WTC11 (cell line): ENCODE data around the gene ACCSL. TPM values are rescaled to one million over a fixed set of nuclear protein-coding genes. Genes with fewer than 3 reads are reported as not detected.

Experiments
- ATAC-seq: fragments of 200-7000 bp; cut with Tn5 transposase; 2 replicates; pipeline ENCODE4 v1.10.0; 2021; ENCODE audit warnings: mild to moderate bottlenecking, moderate library complexity
- CTCF ChIA-PET: fragments of 300-600 bp; sonication (Branson Sonifier 250); formaldehyde crosslinking; loops from one replicate; lab custom pipeline; 2021; ENCODE audit warnings: antibody characterized with exemption; lab: Charles Lee
- POLR2A ChIA-PET: fragments of 350-600 bp; sonication (Branson Sonifier 250); formaldehyde crosslinking; loops from one replicate; lab custom pipeline; 2021; ENCODE audit warnings: antibody characterized with exemption; lab: Charles Lee
- DNase-seq: peaks from one replicate; pipeline ENCODE4 v3.0.0; 2021; ENCODE audit warnings: low spot score
- H3K27ac Mint-ChIP-seq: 2 replicates; pipeline ENCODE4 v1.8.0; 2021; ENCODE audit warnings: mixed read lengths
- H3K27me3 Mint-ChIP-seq: 2 replicates; pipeline ENCODE4 v1.8.0; 2021; ENCODE audit warnings: low read depth, mild to moderate bottlenecking, moderate library complexity, mixed read lengths
- H3K36me3 Mint-ChIP-seq: 2 replicates; pipeline ENCODE4 v1.8.0; 2021; ENCODE audit warnings: mixed read lengths
- H3K4me1 Mint-ChIP-seq: 2 replicates; pipeline ENCODE4 v1.8.0; 2022; ENCODE audit warnings: mixed read lengths
- H3K4me3 Mint-ChIP-seq: 2 replicates; pipeline ENCODE4 v1.8.0; 2021; ENCODE audit warnings: mild to moderate bottlenecking, moderate library complexity, mixed read lengths
- H3K9me3 Mint-ChIP-seq: 2 replicates; pipeline ENCODE4 v1.8.0; 2021; ENCODE audit warnings: mixed read lengths
- AFF4 ChIP-seq: sonication (generic); formaldehyde crosslinking; IDR thresholded peaks from 2 replicates; pipeline ENCODE4 v1.8.1; 2023; ENCODE audit warnings: mild to moderate bottlenecking, missing genetic modification reagents, borderline replicate concordance
- ATF2 ChIP-seq: sonication (generic); formaldehyde crosslinking; IDR thresholded peaks from 2 replicates; pipeline ENCODE4 v1.8.1; 2022; ENCODE audit warnings: low read depth, missing genetic modification reagents, borderline replicate concordance
- ATF6 ChIP-seq: sonication (generic); formaldehyde crosslinking; IDR thresholded peaks from 2 replicates; pipeline ENCODE4 v1.8.1; 2023; ENCODE audit warnings: mild to moderate bottlenecking, missing genetic modification reagents
- E2F4 ChIP-seq: sonication (generic); formaldehyde crosslinking; IDR thresholded peaks from 2 replicates; pipeline ENCODE4 v1.8.1; 2022; ENCODE audit warnings: low read depth, mild to moderate bottlenecking, moderate library complexity, missing genetic modification reagents, borderline replicate concordance
- ELF4 ChIP-seq: sonication (generic); formaldehyde crosslinking; IDR thresholded peaks from 2 replicates; pipeline ENCODE4 v1.8.1; 2022; ENCODE audit warnings: low read depth, mild to moderate bottlenecking, moderate library complexity, missing genetic modification reagents
- ETV6 ChIP-seq: sonication (generic); formaldehyde crosslinking; IDR thresholded peaks from 2 replicates; pipeline ENCODE4 v1.8.1; 2022; ENCODE audit warnings: mild to moderate bottlenecking, missing genetic modification reagents
- FOXJ3 ChIP-seq: sonication (generic); formaldehyde crosslinking; IDR thresholded peaks from 2 replicates; pipeline ENCODE4 v1.9.0; 2021; ENCODE audit warnings: missing genetic modification reagents, mild to moderate bottlenecking, borderline replicate concordance
- FOXP1 ChIP-seq: sonication (generic); formaldehyde crosslinking; IDR thresholded peaks from 2 replicates; pipeline ENCODE4 v1.8.0; 2022; ENCODE audit warnings: missing genetic modification reagents, mild to moderate bottlenecking, moderate library complexity, borderline replicate concordance
- HMGXB4 ChIP-seq: sonication (generic); formaldehyde crosslinking; IDR thresholded peaks from 2 replicates; pipeline ENCODE4 v1.8.1; 2023; ENCODE audit warnings: mild to moderate bottlenecking, moderate library complexity, missing genetic modification reagents
- NR1H2 ChIP-seq: sonication (generic); formaldehyde crosslinking; IDR thresholded peaks from 2 replicates; pipeline ENCODE4 v1.9.0; 2021; ENCODE audit warnings: mild to moderate bottlenecking, moderate library complexity, missing genetic modification reagents
- SMAD3 ChIP-seq: sonication (generic); formaldehyde crosslinking; IDR thresholded peaks from 2 replicates; pipeline ENCODE4 v1.8.0; 2022; ENCODE audit warnings: missing genetic modification reagents, mild to moderate bottlenecking, borderline replicate concordance
- TP53 ChIP-seq: sonication (generic); formaldehyde crosslinking; IDR thresholded peaks from 2 replicates; pipeline ENCODE4 v1.8.1; 2023; ENCODE audit warnings: mild to moderate bottlenecking, missing genetic modification reagents
- USF1 ChIP-seq: sonication (generic); formaldehyde crosslinking; IDR thresholded peaks from 2 replicates; pipeline ENCODE4 v1.8.0; 2022; ENCODE audit warnings: mild to moderate bottlenecking, missing genetic modification reagents
- ZNF232 ChIP-seq: sonication (generic); formaldehyde crosslinking; IDR thresholded peaks from 2 replicates; pipeline ENCODE4 v1.8.0; 2022; ENCODE audit warnings: mild to moderate bottlenecking, missing genetic modification reagents
- ZNF281 ChIP-seq: sonication (generic); formaldehyde crosslinking; IDR thresholded peaks from 2 replicates; pipeline ENCODE4 v1.8.0; 2023; ENCODE audit warnings: mild to moderate bottlenecking, missing genetic modification reagents
- ZSCAN18 ChIP-seq: fragments of 250-450 bp; sonication (Bioruptor Pico); IDR thresholded peaks from 2 replicates; pipeline ENCODE4 v2.1.2; 2022; ENCODE audit warnings: mild to moderate bottlenecking, moderate library complexity
- total RNA-seq: library from RNA; stranded (reverse); gene quantifications from 3 replicates; pipeline ENCODE4 v1.2.3, GENCODE V29; 2021

Gene ACCSL
- total RNA-seq, 1 experiment from 2014 or later = not detected

- TF ChIP-seq HMGXB4 (CRISPR knock-in tag) = no peak
- TF ChIP-seq ELF4 (CRISPR knock-in tag) = no peak
Measured at GRCh38 chr11:44078794-44079193, 31.0 kb downstream of the ACCSL start (continued).

- Mint-ChIP-seq H3K9me3 (no peaks in the 10 kb centered on the region), H3K36me3 (peaks cover 5% of the 10 kb centered on the region; the same call in 1 of the 2 replicates), H3K4me3 (no peak overlapping the region), H3K27ac (no peak overlapping the region), H3K4me1 (0 out of 2 replicates have a peak, but pooled peaks cover 3% of the 10 kb centered on the region), H3K27me3 (no peaks in the 10 kb centered on the region)
- ATAC-seq (no peak), DNase-seq (no peak)
- CTCF ChIA-PET = interaction anchor here (2.7 kb wide), 1 partner anchor 16 kb away, joined by 12 read pairs; the partner anchor contains the start of gene EXT2
- POLR2A ChIA-PET = no interaction called here
- no peak for TF ChIP-seq ETV6 (CRISPR knock-in tag)
- no peak for TF ChIP-seq ZNF232
Measured at GRCh38 chr11:44079376-44079775, 31.6 kb downstream of the ACCSL start.

GRCh38 chr11:44080951-44081350, 33.2 kb downstream of the ACCSL start:
- ATAC-seq (no peak), DNase-seq (no peak)
- Mint-ChIP-seq H3K4me3 (no peak overlapping the region), H3K4me1 (0 out of 2 replicates have a peak, but pooled peaks cover 2% of the 10 kb centered on the region), H3K9me3 (peaks cover 6% of the 10 kb centered on the region), H3K36me3 (peaks cover 5% of the 10 kb centered on the region), H3K27me3 (0 out of 2 replicates have a peak, but pooled peaks cover 2% of the 10 kb centered on the region), H3K27ac (no peak overlapping the region)
- ChIA-PET POLR2A (no interaction called here), CTCF (interaction anchor here (0.6 kb wide), 1 partner anchor 13 kb away, joined by 3 read pairs; no protein-coding TSS in a partner anchor)
- TF ChIP-seq AFF4 (CRISPR knock-in tag) = no peak
- no peak for TF ChIP-seq TP53 (CRISPR knock-in tag)
- TF ChIP-seq ETV6 (CRISPR knock-in tag) = no peak
- no peak for TF ChIP-seq ZNF281 (CRISPR knock-in tag)
- no peak for TF ChIP-seq NR1H2
- TF ChIP-seq ZSCAN18 (CRISPR knock-in tag) = no peak
- no peak for TF ChIP-seq FOXP1 (CRISPR knock-in tag)
- no peak for TF ChIP-seq ATF2 (CRISPR knock-in tag)
- TF ChIP-seq SMAD3 (CRISPR knock-in tag) = no peak
- TF ChIP-seq FOXJ3 (CRISPR knock-in tag) = no peak
- TF ChIP-seq E2F4 (CRISPR knock-in tag) = no peak
- TF ChIP-seq USF1 (CRISPR knock-in tag) = no peak
- TF ChIP-seq ATF6 = no peak
